ENCODE results near the gene RPL15.

GRCh38 chr3:23876923-23877322 lies 40.0 kb upstream of the RPL15 start:
- TF ChIP-seq POU6F1 (CRISPR knock-in tag; IDR thresholded peaks at IDR 0.05; ENCODE audit: borderline replicate concordance, low read depth) (no peak), OSR1 (CRISPR knock-in tag; IDR thresholded peaks at IDR 0.05) (no peak), ZFP3 (CRISPR knock-in tag; IDR thresholded peaks at IDR 0.05) (no peak), ZNF70 (CRISPR knock-in tag; IDR thresholded peaks at IDR 0.05) (no peak), ZNF8 (CRISPR knock-in tag; IDR thresholded peaks at IDR 0.05) (no peak), SNAI2 (CRISPR knock-in tag; IDR thresholded peaks at IDR 0.05) (no peak), PATZ1 (CRISPR knock-in tag; IDR thresholded peaks at IDR 0.05; ENCODE audit: borderline replicate concordance) (no peak), CSRNP3 (CRISPR knock-in tag; IDR thresholded peaks at IDR 0.05) (no peak)
